HepG2 (cell line): ENCODE data around the gene HERC4. TPM values are rescaled to one million over a fixed set of nuclear protein-coding genes. Genes with fewer than 3 reads are reported as not detected.
A peak's percentile ranks its signal among the peaks of the same experiment; 100 is the strongest.

ENCODE experiments used
- ARNTL ChIP-seq: sonication (generic); formaldehyde crosslinking; IDR thresholded peaks from 2 replicates; pipeline ENCODE4 v1.4.0; 2020; ENCODE audit warnings: mild to moderate bottlenecking, missing genetic modification reagents
- CREM ChIP-seq, 2 experiments: sonication (generic) in 1 of 2; formaldehyde crosslinking in 1 of 2; IDR thresholded peaks; 2 replicates each; pipeline versions ENCODE4 v1.4.0 to v1.6.1; 2016 to 2020; ENCODE audit warnings: antibody characterized with exemption in 1 of 2, mild to moderate bottlenecking in 1 of 2, missing genetic modification reagents in 1 of 2
- PBX2 ChIP-seq: IDR thresholded peaks from 2 replicates; pipeline ENCODE4 v1.6.1; 2016; ENCODE audit warnings: control low read depth
- RARA ChIP-seq: IDR thresholded peaks from 2 replicates; pipeline ENCODE4 v1.6.1; 2016; ENCODE audit warnings: missing genetic modification reagents, missing compliant biosample characterization
- REL ChIP-seq: sonication (generic); formaldehyde crosslinking; conservative IDR thresholded peaks from 2 replicates; pipeline ENCODE4 v1.8.0; 2022; ENCODE audit warnings: mild to moderate bottlenecking, missing genetic modification reagents, moderate library complexity
- U2AF1 ChIP-seq: fragments of 200-400 bp; formaldehyde crosslinking; optimal IDR thresholded peaks from 2 replicates; pipeline ENCODE3; 2017; ENCODE audit warnings: mild to moderate bottlenecking, low read depth, low read length
- YEATS2 ChIP-seq: sonication (generic); formaldehyde crosslinking; IDR thresholded peaks from 2 replicates; pipeline ENCODE4 v1.4.0; 2020; ENCODE audit warnings: missing genetic modification reagents, borderline replicate concordance
- ZFP62 ChIP-seq: sonication (generic); formaldehyde crosslinking; IDR thresholded peaks from 2 replicates; pipeline ENCODE4 v1.4.0; 2020; ENCODE audit warnings: missing genetic modification reagents
- ZNF124 ChIP-seq: sonication (generic); formaldehyde crosslinking; IDR thresholded peaks from 2 replicates; pipeline ENCODE4 v1.4.0; 2020; ENCODE audit warnings: missing genetic modification reagents
- ZNF619 ChIP-seq: sonication (generic); formaldehyde crosslinking; IDR thresholded peaks from 2 replicates; pipeline ENCODE4 v1.4.0; 2020; ENCODE audit warnings: mild to moderate bottlenecking, missing genetic modification reagents
- ZNF770 ChIP-seq: sonication (generic); formaldehyde crosslinking; IDR thresholded peaks from 2 replicates; pipeline ENCODE4 v1.5.0; 2020; ENCODE audit warnings: mild to moderate bottlenecking, missing genetic modification reagents
- polyA plus RNA-seq, 8 experiments: library from polyadenylated mRNA; depleted of rRNA in 3 of 8; stranded (reverse) in 7 of 8; unstranded in 1 of 8; fragments of >200 nt; fragmentation: Illumina TruSeq in 4 of 8; extraction: Trizol in 4 of 8; gene quantifications; 2 replicates each; pipeline versions ENCODE4 v1.2.1 to v1.2.3, GENCODE V29; 2011 to 2016; ENCODE audit warnings: low read depth in 4 of 8, missing spikeins in 1 of 8, mixed read lengths in 1 of 8; ENCODE audit not compliant: insufficient read depth in 1 of 8
- total RNA-seq, 5 experiments: library from RNA; depleted of rRNA; stranded (reverse); fragments of >200 nt; fragmentation: Illumina TruSeq; extraction: Trizol; gene quantifications; 2 replicates each; pipeline ENCODE4 v1.2.3, GENCODE V29; 2016; ENCODE audit warnings: low read depth in 1 of 5
- TF ChIP-seq, protein P1 (sequence below): sonication (generic); formaldehyde crosslinking; IDR thresholded peaks from 2 replicates; pipeline ENCODE4 v1.4.0; 2020; ENCODE audit warnings: mild to moderate bottlenecking, missing genetic modification reagents
- TF ChIP-seq, protein P2 (sequence below): sonication (generic); formaldehyde crosslinking; IDR thresholded peaks from 2 replicates; pipeline ENCODE4 v1.4.0; 2020; ENCODE audit warnings: mild to moderate bottlenecking, missing genetic modification reagents
- TF ChIP-seq, protein P3 (sequence below): sonication (generic); formaldehyde crosslinking; IDR thresholded peaks from 2 replicates; pipeline ENCODE4 v1.8.1; 2023; ENCODE audit warnings: missing genetic modification reagents, inconsistent platforms, borderline replicate concordance

HERC4 gene
- total and polyA plus RNA-seq, 2 of the 13 experiments (the other 11 are each of a cell fraction or from before 2014, with no cell fraction given), result 9.8 to 20.2 TPM

GRCh38 chr10:68074031-68074774, 880 bp downstream of the HERC4 start (continued):
- TF ChIP-seq, protein P1, sequence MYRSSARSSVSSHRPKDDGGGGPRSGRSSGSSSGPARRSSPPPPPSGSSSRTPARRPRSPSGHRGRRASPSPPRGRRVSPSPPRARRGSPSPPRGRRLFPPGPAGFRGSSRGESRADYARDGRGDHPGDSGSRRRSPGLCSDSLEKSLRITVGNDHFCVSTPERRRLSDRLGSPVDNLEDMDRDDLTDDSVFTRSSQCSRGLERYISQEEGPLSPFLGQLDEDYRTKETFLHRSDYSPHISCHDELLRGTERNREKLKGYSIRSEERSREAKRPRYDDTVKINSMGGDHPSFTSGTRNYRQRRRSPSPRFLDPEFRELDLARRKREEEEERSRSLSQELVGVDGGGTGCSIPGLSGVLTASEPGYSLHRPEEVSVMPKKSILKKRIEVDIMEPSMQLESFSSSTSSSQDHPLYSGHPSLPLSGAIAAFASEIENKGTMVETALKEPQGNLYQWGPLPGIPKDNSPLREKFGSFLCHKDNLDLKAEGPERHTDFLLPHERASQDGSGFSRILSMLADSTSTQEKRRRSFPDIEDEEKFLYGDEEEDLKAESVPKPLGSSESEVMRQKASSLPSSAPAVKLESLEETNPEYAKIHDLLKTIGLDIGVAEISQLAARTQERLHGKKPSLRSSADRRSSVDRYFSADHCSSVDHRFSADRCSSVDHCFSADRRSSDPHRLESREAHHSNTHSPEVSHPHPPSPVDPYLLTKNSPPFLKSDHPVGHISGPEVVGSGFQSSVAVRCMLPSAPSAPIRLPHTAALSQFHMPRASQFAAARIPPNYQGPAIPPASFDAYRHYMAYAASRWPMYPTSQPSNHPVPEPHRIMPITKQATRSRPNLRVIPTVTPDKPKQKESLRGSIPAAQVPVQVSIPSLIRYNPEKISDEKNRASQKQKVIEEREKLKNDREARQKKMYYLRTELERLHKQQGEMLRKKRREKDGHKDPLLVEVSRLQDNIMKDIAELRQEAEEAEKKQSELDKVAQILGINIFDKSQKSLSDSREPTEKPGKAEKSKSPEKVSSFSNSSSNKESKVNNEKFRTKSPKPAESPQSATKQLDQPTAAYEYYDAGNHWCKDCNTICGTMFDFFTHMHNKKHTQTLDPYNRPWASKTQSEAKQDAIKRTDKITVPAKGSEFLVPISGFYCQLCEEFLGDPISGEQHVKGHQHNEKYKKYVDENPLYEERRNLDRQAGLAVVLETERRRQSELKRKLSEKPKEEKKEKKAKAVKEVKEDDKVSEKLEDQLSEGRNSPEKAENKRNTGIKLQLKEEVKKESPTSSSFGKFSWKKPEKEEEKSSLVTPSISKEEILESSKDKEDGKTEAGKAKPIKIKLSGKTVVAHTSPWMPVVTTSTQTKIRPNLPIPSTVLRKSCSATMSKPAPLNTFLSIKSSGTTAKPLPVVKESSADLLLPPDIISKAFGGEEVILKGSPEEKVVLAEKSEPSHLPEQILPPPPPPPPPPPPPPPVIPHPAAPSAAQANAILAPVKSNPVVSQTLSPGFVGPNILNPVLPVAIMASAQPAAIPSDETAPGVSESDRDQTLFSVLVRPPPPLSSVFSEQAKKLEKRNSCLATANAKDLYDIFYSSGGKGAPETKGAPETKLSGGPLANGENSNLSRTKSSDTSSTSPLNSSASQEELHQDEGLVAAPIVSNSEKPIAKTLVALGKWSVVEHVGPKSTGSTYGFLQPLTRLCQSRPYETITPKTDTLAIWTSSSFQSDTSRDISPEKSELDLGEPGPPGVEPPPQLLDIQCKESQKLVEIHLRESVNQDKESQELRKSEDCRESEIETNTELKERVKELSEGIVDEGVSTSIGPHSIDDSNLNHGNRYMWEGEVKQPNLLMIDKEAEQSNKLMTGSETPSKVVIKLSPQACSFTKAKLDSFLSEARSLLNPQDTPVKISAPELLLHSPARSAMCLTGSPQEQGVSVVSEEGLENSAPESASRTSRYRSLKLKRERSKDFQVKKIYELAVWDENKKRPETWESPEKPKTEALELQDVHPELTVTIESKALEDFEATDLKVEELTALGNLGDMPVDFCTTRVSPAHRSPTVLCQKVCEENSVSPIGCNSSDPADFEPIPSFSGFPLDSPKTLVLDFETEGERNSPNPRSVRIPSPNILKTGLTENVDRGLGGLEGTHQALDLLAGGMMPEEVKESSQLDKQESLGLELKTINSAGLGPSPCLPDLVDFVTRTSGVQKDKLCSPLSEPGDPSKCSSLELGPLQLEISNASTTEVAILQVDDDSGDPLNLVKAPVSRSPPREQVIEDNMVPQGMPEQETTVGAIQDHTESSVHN (CRISPR knock-in tag), result peak; percentile 32; the same call in 1 of the 2 replicates
- peak; percentile 73; the same call in 1 of the 2 replicates for TF ChIP-seq ZNF124 (CRISPR knock-in tag)
- no peak for TF ChIP-seq U2AF1
- TF ChIP-seq ZNF770 (CRISPR knock-in tag), result peak; percentile 28; the same call in 1 of the 2 replicates
- TF ChIP-seq, protein P2, sequence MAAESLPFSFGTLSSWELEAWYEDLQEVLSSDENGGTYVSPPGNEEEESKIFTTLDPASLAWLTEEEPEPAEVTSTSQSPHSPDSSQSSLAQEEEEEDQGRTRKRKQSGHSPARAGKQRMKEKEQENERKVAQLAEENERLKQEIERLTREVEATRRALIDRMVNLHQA (CRISPR knock-in tag), result no peak
- TF ChIP-seq REL, result no peak
- TF ChIP-seq RARA (CRISPR knock-in tag), result no peak
- TF ChIP-seq YEATS2, result no peak
- no peak for TF ChIP-seq CREM (IDR thresholded peaks at IDR 0.05)
- no peak for TF ChIP-seq CREM (CRISPR knock-in tag; IDR thresholded peaks at IDR 0.05)
- TF ChIP-seq ZFP62 (CRISPR knock-in tag), result no peak
- peak; percentile 43 for TF ChIP-seq ARNTL (CRISPR knock-in tag)
- TF ChIP-seq PBX2, result no peak
- TF ChIP-seq, protein P3, sequence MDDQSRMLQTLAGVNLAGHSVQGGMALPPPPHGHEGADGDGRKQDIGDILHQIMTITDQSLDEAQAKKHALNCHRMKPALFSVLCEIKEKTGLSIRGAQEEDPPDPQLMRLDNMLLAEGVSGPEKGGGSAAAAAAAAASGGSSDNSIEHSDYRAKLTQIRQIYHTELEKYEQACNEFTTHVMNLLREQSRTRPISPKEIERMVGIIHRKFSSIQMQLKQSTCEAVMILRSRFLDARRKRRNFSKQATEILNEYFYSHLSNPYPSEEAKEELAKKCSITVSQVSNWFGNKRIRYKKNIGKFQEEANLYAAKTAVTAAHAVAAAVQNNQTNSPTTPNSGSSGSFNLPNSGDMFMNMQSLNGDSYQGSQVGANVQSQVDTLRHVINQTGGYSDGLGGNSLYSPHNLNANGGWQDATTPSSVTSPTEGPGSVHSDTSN (CRISPR knock-in tag), result no peak
- no peak for TF ChIP-seq ZNF619
